PC-9 (cell line): ENCODE measurements around the gene MGAT4A. TPM values are rescaled to one million over a fixed set of nuclear protein-coding genes. Genes with fewer than 3 reads are reported as not detected.

Source experiments
- BruUV-seq: library from RNA; stranded (reverse); fragments of 400-500 nt; replicated peaks from 2 replicates; lab custom pipeline; 2021; lab: Mats Ljungman, UMichigan
- CTCF ChIA-PET: fragments of 300-600 bp; sonication (Branson Sonifier 250); formaldehyde crosslinking; loops from one replicate; lab custom pipeline; 2022; ENCODE audit warnings: antibody characterized with exemption; lab: Charles Lee
- POLR2A ChIA-PET: fragments of 300-600 bp; sonication (Branson Sonifier 250); formaldehyde crosslinking; loops from one replicate; lab custom pipeline; 2022; ENCODE audit warnings: antibody characterized with exemption; ENCODE audit not compliant: unreplicated experiment; lab: Charles Lee
- DNase-seq, 2 experiments: peaks; one replicate each; pipeline versions ENCODE4 v3.0.0 to v3.0.0-alpha.2; 2015 to 2022; ENCODE audit warnings: mixed read lengths in 1 of 2
- H2AFZ ChIP-seq: fragments of 200-600 bp; sonication (generic); 2 replicates; pipeline ENCODE4 v1.8.1; 2017; ENCODE audit warnings: antibody characterized with exemption
- H3F3A ChIP-seq: fragments of 200-600 bp; sonication (generic); 2 replicates; pipeline ENCODE4 v1.8.1; 2017; ENCODE audit warnings: antibody characterized with exemption, mild to moderate bottlenecking, low read depth; ENCODE audit not compliant: insufficient read depth
- H3K27ac ChIP-seq: fragments of 200-600 bp; sonication (generic); 2 replicates; pipeline ENCODE4 v1.6.1; 2016; ENCODE audit warnings: mixed run types
- H3K27me3 ChIP-seq: fragments of 200-600 bp; sonication (generic); 2 replicates; pipeline ENCODE4 v1.6.1; 2016; ENCODE audit warnings: low read depth, mixed run types; ENCODE audit not compliant: insufficient read depth
- H3K36me3 ChIP-seq: fragments of 200-600 bp; sonication (generic); 2 replicates; pipeline ENCODE4 v1.6.1; 2016; ENCODE audit warnings: low read depth, mixed run types
- H3K4me1 ChIP-seq: fragments of 200-600 bp; sonication (generic); replicated peaks from 2 replicates; pipeline ENCODE4 v1.6.1; 2016; ENCODE audit warnings: mixed run types; ENCODE audit not compliant: insufficient read depth
- H3K4me2 ChIP-seq: fragments of 200-600 bp; sonication (generic); 2 replicates; pipeline ENCODE4 v1.6.1; 2017; ENCODE audit warnings: mixed run types
- H3K4me3 ChIP-seq: fragments of 200-600 bp; sonication (generic); 2 replicates; pipeline ENCODE4 v1.6.1; 2016; ENCODE audit warnings: mixed run types
- H3K79me2 ChIP-seq: fragments of 200-600 bp; sonication (generic); 2 replicates; pipeline ENCODE4 v1.6.1; 2017; ENCODE audit warnings: low read depth, mixed run types
- H3K9me2 ChIP-seq: fragments of 200-600 bp; sonication (generic); 2 replicates; pipeline ENCODE4 v1.8.1; 2017; ENCODE audit warnings: mild to moderate bottlenecking; ENCODE audit not compliant: insufficient read depth
- H3K9me3 ChIP-seq: fragments of 200-600 bp; sonication (generic); 2 replicates; pipeline ENCODE4 v1.8.1; 2016; ENCODE audit warnings: low read depth; ENCODE audit not compliant: insufficient read depth
- H4K20me1 ChIP-seq: fragments of 200-600 bp; sonication (generic); 2 replicates; pipeline ENCODE4 v1.8.1; 2017; ENCODE audit not compliant: insufficient read depth
- EZH2 ChIP-seq: fragments of 200-600 bp; sonication (generic); IDR thresholded peaks from 2 replicates; pipeline ENCODE4 v1.8.0; 2017; ENCODE audit warnings: antibody characterized with exemption, low read depth
- intact Hi-C: fragments of 100-400 bp; cut with micrococcal nuclease; formaldehyde crosslinking; loops from one replicate; pipeline ENCODE4 v1.10.0; 2022; ENCODE audit not compliant: unreplicated experiment
- total RNA-seq: library from RNA; stranded (reverse); gene quantifications from 2 replicates; pipeline ENCODE4 v1.2.3, GENCODE V29; 2021
- TF ChIP-seq, protein P1 (sequence below): fragments of 200-600 bp; sonication (generic); conservative IDR thresholded peaks from 2 replicates; pipeline ENCODE4 v1.6.1; 2017; ENCODE audit warnings: mixed run types, antibody characterized with exemption, mild to moderate bottlenecking, moderate library complexity

MGAT4A gene
- total RNA-seq, 1 experiment from 2014 or later: 12.9 TPM

DNA sequence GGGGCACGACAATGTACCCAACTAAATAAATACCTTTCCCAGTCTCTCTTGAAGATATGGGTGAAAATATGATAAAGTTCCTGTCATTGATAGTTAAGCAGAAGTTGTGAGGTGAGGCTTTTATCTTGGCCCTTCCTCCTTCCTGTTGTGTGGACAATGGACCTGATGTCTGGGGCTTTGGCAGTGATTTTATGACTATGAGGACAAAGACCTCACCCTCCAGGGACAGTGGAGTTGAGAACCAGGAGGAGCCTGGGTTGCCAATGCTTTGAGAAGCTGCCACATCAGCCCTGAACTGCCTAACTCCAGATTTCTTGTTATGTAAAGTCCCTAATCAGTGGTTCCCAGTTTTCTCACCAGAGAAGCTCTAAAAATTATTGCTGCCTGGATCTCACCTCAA, 20.8 kb upstream of the MGAT4A start:
- POLR2A ChIA-PET: no interaction called here
- CTCF ChIA-PET: no interaction called here
- H3K4me1 ChIP-seq: peaks cover under 1% of the 10 kb centered on the region; the same call in 1 of the 2 replicates
- no peaks in the 10 kb centered on the region for H3K9me2 ChIP-seq
- no peak for DNase-seq
- no peaks in the 10 kb centered on the region for H3K36me3 ChIP-seq
- no peak overlapping the region for H3K27ac ChIP-seq
- no peak for TF ChIP-seq EZH2
- TF ChIP-seq, protein P1, sequence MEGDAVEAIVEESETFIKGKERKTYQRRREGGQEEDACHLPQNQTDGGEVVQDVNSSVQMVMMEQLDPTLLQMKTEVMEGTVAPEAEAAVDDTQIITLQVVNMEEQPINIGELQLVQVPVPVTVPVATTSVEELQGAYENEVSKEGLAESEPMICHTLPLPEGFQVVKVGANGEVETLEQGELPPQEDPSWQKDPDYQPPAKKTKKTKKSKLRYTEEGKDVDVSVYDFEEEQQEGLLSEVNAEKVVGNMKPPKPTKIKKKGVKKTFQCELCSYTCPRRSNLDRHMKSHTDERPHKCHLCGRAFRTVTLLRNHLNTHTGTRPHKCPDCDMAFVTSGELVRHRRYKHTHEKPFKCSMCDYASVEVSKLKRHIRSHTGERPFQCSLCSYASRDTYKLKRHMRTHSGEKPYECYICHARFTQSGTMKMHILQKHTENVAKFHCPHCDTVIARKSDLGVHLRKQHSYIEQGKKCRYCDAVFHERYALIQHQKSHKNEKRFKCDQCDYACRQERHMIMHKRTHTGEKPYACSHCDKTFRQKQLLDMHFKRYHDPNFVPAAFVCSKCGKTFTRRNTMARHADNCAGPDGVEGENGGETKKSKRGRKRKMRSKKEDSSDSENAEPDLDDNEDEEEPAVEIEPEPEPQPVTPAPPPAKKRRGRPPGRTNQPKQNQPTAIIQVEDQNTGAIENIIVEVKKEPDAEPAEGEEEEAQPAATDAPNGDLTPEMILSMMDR: no peak
- no peak overlapping the region for H2AFZ ChIP-seq
- peaks cover 4% of the 10 kb centered on the region; the same call in 1 of the 2 replicates for H3K9me3 ChIP-seq
- intact Hi-C loops: no loop called here
- no TSS peak for BruUV-seq
- no peaks in the 10 kb centered on the region for H4K20me1 ChIP-seq
- no peak overlapping the region for H3K4me3 ChIP-seq
- H3K4me2 ChIP-seq: no peak overlapping the region
- H3F3A ChIP-seq: peaks cover 3% of the 10 kb centered on the region; the same call in 1 of the 2 replicates
- no peaks in the 10 kb centered on the region for H3K27me3 ChIP-seq
- no peaks in the 10 kb centered on the region for H3K79me2 ChIP-seq

DNA sequence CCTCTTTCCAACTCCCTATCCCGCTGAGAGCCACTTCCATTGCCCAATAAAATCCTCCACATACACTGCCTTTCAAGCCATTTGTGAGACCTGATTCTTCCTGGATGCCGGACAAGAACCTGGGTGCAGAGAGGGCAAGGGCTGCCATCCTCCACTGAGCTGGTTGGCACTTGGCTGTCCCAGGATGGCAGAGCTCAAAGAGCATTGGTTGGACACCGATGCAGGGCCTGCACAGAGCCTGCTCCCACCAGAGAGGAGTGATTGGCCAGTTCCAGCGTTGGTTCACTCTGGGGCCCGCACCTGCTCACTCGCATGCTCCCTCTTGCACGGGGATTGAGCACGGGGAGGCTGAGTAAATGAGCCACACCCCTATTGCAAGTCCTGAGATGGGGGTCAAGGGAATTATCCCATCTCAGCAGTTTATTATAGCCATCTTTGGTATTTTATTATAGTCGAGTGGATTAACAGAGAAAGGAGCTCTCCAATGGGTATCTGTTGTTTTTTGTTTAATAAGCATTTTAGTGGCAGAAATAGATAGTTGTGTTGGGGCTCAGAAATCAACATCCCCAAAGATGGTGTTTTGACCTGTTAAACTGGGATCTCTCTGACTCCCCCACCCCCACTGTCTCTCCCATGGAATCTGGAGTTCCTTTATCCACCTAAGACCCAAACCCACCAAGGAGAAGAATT, 19.8 kb upstream of the MGAT4A start:
- Histone ChIP-seq H3K79me2 (no peaks in the 10 kb centered on the region), H3K27me3 (no peaks in the 10 kb centered on the region), H3K27ac (no peak overlapping the region), H3K4me3 (no peak overlapping the region), H3K4me1 (no peaks in the 10 kb centered on the region), H4K20me1 (no peaks in the 10 kb centered on the region), H3K36me3 (no peaks in the 10 kb centered on the region), H3K9me3 (peaks cover 4% of the 10 kb centered on the region; the same call in 1 of the 2 replicates), H3K4me2 (no peak overlapping the region), H3K9me2 (no peaks in the 10 kb centered on the region), H2AFZ (no peak overlapping the region), H3F3A (no peaks in the 10 kb centered on the region)
- ChIA-PET POLR2A (no interaction called here), CTCF (no interaction called here)
- intact Hi-C loops: no loop called here
- TF ChIP-seq EZH2: no peak
- TF ChIP-seq, protein P1: no peak
- DNase-seq: no peak
- BruUV-seq: no TSS peak

DNA sequence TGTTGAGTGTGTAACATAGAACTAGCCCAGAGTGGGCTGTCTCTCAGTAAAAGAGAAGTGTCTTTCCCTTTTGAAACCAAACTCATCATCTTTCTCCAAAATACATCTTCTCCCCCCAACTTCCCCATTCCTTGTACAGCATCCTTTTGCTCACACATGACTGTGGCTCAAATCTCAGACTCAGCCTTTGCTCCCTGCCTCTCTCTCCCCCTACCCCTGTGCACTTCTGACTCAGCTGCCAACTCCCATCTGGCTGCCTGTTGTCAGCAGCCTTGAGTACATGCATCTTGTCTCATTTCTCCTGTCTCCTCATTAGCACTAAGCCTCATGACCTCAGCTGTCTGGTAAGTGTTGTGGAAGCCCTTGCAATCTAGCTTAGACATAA, 18.1 kb upstream of the MGAT4A start:
- no peak overlapping the region for H3K27ac ChIP-seq

More for the DNA sequence above, 18.1 kb upstream of the MGAT4A start:
- Histone ChIP-seq H3K79me2 (no peaks in the 10 kb centered on the region), H3K9me2 (no peaks in the 10 kb centered on the region), H3K36me3 (no peaks in the 10 kb centered on the region), H3K4me3 (no peak overlapping the region), H3K4me2 (no peak overlapping the region), H3K27me3 (no peaks in the 10 kb centered on the region), H3F3A (no peaks in the 10 kb centered on the region), H3K4me1 (peaks cover 9% of the 10 kb centered on the region; the same call in 1 of the 2 replicates), H2AFZ (no peak overlapping the region), H3K9me3 (peaks cover 4% of the 10 kb centered on the region; the same call in 1 of the 2 replicates), H4K20me1 (no peaks in the 10 kb centered on the region)
- intact Hi-C loops: no loop called here
- CTCF ChIA-PET: no interaction called here
- no peak for TF ChIP-seq EZH2
- TF ChIP-seq, protein P1: no peak
- DNase-seq: no peak
- POLR2A ChIA-PET: no interaction called here
- no TSS peak for BruUV-seq
